Esophagus muscularis mucosa (tissue), 4 donors: Measurements from ENCODE around the gene PLXNA4. TPM values are rescaled to one million over a fixed set of nuclear protein-coding genes. Genes with fewer than 3 reads are reported as not detected.

Experiments
- DNase-seq: peaks from one replicate; pipeline ENCODE4 v3.0.0-alpha.2; 2017; ENCODE audit errors: extremely low spot score
- H3K27ac ChIP-seq, 4 donors: fragments of 200-600 bp; sonication (generic); replicated peaks in 1 of 4; 1 replicate in 3 of 4; 2 replicates in 1 of 4; pipeline ENCODE4 v1.5.1; 2016 to 2019; ENCODE audit warnings: mild to moderate bottlenecking in 1 of 4
- H3K27me3 ChIP-seq, 4 donors: fragments of 200-600 bp; sonication (generic); one replicate each; pipeline versions ENCODE4 v1.5.1 to v1.6.0; 2016 to 2019
- H3K36me3 ChIP-seq, 4 donors: fragments of 200-600 bp; sonication (generic); one replicate each; pipeline ENCODE4 v1.5.1; 2016 to 2019
- H3K4me1 ChIP-seq, 4 donors: fragments of 200-600 bp; sonication (generic); one replicate each; pipeline ENCODE4 v1.5.1; 2016 to 2019
- H3K4me3 ChIP-seq, 4 donors: fragments of 200-600 bp; sonication (generic); 1 replicate in 2 of 4; 2 replicates in 2 of 4; pipeline ENCODE4 v1.5.1; 2016 to 2019; ENCODE audit warnings: mild to moderate bottlenecking in 4 of 4, moderate library complexity in 1 of 4
- H3K9me3 ChIP-seq, 4 donors: fragments of 200-600 bp; sonication (generic); 1 replicate in 3 of 4; 2 replicates in 1 of 4; pipeline ENCODE4 v1.5.1; 2016 to 2019
- EP300 ChIP-seq: sonication (generic); formaldehyde crosslinking; IDR thresholded peaks from one replicate; pipeline ENCODE4 v1.6.1; 2017; ENCODE audit warnings: antibody characterized with exemption
- POLR2A ChIP-seq: fragments of 450-650 bp; IDR thresholded peaks from one replicate; pipeline ENCODE4 v1.6.1; 2017; ENCODE audit warnings: antibody characterized with exemption, moderate library complexity, mild to moderate bottlenecking, low read depth
- POLR2AphosphoS5 ChIP-seq, 2 donors: sonication (generic); formaldehyde crosslinking; IDR thresholded peaks; one replicate each; pipeline ENCODE4 v1.6.1; 2017; ENCODE audit warnings: antibody characterized with exemption in 2 of 2
- WGBS: methylation state at CpG from one replicate; pipeline ENCODE4 v1.1.5; 2018; 5-methylcytosine and 5-hydroxymethylcytosine counted together
- intact Hi-C: fragments of 100-400 bp; cut with DNase I; formaldehyde crosslinking; loops from one replicate; pipeline ENCODE4 v1.15.1; 2023
- total RNA-seq, 4 donors: library from RNA; depleted of rRNA; stranded (reverse); fragments of >200 nt; gene quantifications; one replicate each; pipeline versions ENCODE4 v1.1.0 to v1.2.1, GENCODE V29; 2016
- TF ChIP-seq, protein P1 (sequence below), 3 experiments: fragments of 200-600 bp in 2 of 3; fragments of 450-650 bp in 1 of 3; sonication (generic) in 2 of 3; IDR thresholded peaks; one replicate each; pipeline ENCODE4 v1.5.1; 2017 to 2019; ENCODE audit warnings: antibody characterized with exemption in 3 of 3, mild to moderate bottlenecking in 2 of 3, moderate library complexity in 1 of 3

The PLXNA4 gene
- total RNA-seq, 4 donors from 2014 or later: 5.0 to 9.5 (median 6.6) TPM

- Histone ChIP-seq H3K27ac (no peak overlapping the region), H3K4me3 (no peak overlapping the region), H3K9me3 (no peaks in the 10 kb centered on the region), H3K36me3 (no peaks in the 10 kb centered on the region), H3K27me3 (no peaks in the 10 kb centered on the region), H3K4me1 (no peaks in the 10 kb centered on the region)
- TF ChIP-seq POLR2A (no peak), POLR2AphosphoS5 (IDR thresholded peaks at IDR 0.05) (no peak), EP300 (no peak)
- TF ChIP-seq, protein P1, sequence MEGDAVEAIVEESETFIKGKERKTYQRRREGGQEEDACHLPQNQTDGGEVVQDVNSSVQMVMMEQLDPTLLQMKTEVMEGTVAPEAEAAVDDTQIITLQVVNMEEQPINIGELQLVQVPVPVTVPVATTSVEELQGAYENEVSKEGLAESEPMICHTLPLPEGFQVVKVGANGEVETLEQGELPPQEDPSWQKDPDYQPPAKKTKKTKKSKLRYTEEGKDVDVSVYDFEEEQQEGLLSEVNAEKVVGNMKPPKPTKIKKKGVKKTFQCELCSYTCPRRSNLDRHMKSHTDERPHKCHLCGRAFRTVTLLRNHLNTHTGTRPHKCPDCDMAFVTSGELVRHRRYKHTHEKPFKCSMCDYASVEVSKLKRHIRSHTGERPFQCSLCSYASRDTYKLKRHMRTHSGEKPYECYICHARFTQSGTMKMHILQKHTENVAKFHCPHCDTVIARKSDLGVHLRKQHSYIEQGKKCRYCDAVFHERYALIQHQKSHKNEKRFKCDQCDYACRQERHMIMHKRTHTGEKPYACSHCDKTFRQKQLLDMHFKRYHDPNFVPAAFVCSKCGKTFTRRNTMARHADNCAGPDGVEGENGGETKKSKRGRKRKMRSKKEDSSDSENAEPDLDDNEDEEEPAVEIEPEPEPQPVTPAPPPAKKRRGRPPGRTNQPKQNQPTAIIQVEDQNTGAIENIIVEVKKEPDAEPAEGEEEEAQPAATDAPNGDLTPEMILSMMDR (IDR thresholded peaks at IDR 0.05): no peak
- DNase-seq: no peak
- 83% methylated on average over 19 of the region's 21 CpGs for WGBS
- intact Hi-C loops: no loop called here
Measured at GRCh38 chr7:132113536-132114371, 462.5 kb downstream of the PLXNA4 start.

DNA sequence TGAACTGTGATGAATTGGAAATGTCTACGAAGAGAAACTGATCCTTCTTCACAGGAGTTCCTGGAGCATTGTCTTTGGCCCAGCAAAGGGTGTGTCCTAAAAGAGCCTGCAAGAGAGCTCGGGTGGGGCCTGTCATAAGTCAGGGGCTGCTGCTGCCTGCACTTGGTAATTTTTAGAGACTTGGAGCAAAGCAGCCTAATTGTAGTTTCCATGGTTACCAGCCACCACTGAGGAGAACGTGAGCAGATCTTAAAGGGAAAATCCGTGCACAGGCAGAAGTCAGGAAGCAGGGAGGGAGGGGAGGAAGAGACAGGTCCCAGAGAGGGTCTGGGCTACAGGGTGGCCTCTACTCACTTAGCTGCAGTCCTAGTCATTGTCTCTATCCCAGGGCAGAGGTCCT lies 463.6 kb downstream of the PLXNA4 start:
- H3K4me3 ChIP-seq: no peak overlapping the region
- no peaks in the 10 kb centered on the region for H3K36me3 ChIP-seq
- no peak for DNase-seq
- H3K9me3 ChIP-seq: no peaks in the 10 kb centered on the region
- no peaks in the 10 kb centered on the region for H3K4me1 ChIP-seq
- H3K27ac ChIP-seq: no peak overlapping the region
- TF ChIP-seq, protein P1 (IDR thresholded peaks at IDR 0.05): no peak
- no peak for TF ChIP-seq POLR2A
- TF ChIP-seq POLR2AphosphoS5 (IDR thresholded peaks at IDR 0.05): no peak
- TF ChIP-seq EP300: no peak
- intact Hi-C loops: no loop called here
- H3K27me3 ChIP-seq: no peaks in the 10 kb centered on the region
- 69% methylated on average over 4 of the region's 4 CpGs for WGBS

GRCh38 chr7:132112106-132112505 lies 464.2 kb downstream of the PLXNA4 start:
- H3K27me3 ChIP-seq: no peaks in the 10 kb centered on the region
- WGBS: 95% methylated on average over 2 of the region's 2 CpGs
- TF ChIP-seq EP300 (no peak), POLR2AphosphoS5 (IDR thresholded peaks at IDR 0.05) (no peak), POLR2A (no peak)
- TF ChIP-seq, protein P1 (IDR thresholded peaks at IDR 0.05): no peak
- H3K36me3 ChIP-seq: no peaks in the 10 kb centered on the region
- no peak overlapping the region for H3K27ac ChIP-seq
- no peaks in the 10 kb centered on the region for H3K4me1 ChIP-seq
- no peaks in the 10 kb centered on the region for H3K9me3 ChIP-seq
- intact Hi-C loops: no loop called here
- H3K4me3 ChIP-seq: no peak overlapping the region
- DNase-seq: no peak

DNA sequence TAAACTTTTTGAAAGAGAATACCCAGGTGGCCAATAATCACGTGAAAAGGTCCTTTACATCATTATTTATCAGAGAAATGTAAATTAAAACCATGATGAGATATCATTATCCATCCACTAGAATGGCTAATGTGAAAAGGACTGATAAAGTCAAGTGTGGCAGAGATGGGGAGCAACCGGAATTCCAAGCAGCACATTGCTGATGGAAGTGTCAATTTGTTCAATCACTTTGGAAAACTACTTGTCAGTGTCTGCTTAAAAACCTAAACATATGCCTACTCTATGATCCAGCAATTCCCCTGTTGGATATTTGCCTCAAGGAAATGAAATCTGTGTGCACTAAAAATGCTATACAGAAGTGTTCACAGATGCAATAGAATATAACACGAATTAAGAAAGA lies 465.6 kb downstream of the PLXNA4 start:
- H3K4me3 ChIP-seq: no peak overlapping the region
- no peak overlapping the region for H3K27ac ChIP-seq
- H3K4me1 ChIP-seq: no peaks in the 10 kb centered on the region
- H3K27me3 ChIP-seq: no peaks in the 10 kb centered on the region
- TF ChIP-seq EP300 (no peak), POLR2A (no peak), POLR2AphosphoS5 (IDR thresholded peaks at IDR 0.05) (no peak)
- TF ChIP-seq, protein P1 (IDR thresholded peaks at IDR 0.05): no peak
- no peaks in the 10 kb centered on the region for H3K36me3 ChIP-seq
- intact Hi-C loops: no loop called here
- no peak for DNase-seq
- WGBS: 85% methylated on average over 3 of the region's 3 CpGs
- no peaks in the 10 kb centered on the region for H3K9me3 ChIP-seq
